Measurements from ENCODE around the gene ZFP3.
"Not testable (repeated sequence)": the region's sequence is repeated elsewhere in the genome, so short reads cannot be mapped to it uniquely, and the experiment has no call there.

The ZFP3 gene

DNA sequence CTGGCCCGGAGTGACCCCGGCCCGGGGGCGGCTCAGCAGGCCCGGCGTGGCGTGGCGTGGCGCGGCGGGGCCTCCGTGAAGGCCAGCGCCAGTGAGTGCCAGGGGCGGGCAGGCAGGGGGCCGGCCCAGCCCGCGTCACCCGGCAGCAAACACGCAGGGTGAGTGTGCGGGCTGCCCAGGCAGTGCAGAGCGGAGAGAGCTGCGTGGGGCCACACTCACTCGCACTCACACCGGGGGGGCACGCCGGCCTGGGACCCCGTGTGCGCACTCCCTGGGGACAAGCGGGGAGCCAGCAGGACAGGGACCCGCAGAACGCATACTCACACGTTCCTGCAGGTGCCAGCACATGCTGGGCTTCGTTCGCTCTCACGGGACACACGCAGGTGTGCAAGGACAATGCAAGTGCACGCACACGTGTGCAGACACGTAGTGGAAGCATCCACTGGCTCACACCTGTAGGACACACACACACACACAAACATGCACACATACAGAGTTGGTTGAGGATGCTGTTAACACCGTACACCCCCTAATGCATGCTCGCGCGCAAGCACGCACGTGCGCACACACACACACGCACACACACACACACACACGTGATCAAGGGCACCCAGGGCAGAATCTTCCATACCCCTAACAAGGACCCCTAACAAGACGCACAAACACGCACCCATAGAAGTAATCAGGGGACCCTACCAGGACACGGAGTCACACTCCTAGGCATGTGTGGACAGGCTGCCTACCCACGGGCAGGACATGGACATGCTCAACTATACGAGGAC lies 45.3 kb downstream of the ZFP3 start:
- no peak for FAIRE-seq
- no peak for DNase-seq (ENCODE audit: insufficient read length, low spot score)

DNA sequence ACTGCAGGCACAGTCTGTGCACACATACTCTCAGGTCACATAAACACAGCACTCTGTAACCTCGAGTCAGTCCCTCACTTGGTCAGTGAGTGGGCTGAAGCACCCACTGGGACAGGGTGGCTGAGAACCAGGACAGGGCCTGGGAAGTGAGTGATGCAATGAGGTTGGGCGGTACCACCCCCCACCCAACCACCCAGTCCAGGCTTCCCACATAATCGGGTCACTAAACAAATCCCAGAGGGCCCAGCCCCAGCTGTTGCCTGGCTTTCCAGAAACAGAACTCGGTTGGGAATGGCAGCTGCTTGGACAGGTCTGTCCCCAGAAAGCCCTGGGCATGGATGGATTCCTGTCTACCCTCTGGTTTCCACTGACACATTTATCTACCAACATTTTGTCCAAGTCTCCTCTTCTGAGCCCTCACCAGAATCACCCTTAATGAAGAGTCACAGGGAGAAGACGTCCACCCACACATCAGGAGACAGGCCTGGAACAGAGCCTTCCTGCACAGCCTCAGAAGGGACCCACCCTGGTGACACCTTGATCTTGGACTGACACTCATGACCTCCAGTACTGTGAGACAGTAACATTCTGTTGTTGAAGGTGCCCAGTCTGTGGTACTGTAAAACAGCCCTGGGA lies 46.0 kb downstream of the ZFP3 start:
- not testable (repeated sequence) for DNase-seq (ENCODE audit: insufficient read length, low spot score); FAIRE-seq

DNA sequence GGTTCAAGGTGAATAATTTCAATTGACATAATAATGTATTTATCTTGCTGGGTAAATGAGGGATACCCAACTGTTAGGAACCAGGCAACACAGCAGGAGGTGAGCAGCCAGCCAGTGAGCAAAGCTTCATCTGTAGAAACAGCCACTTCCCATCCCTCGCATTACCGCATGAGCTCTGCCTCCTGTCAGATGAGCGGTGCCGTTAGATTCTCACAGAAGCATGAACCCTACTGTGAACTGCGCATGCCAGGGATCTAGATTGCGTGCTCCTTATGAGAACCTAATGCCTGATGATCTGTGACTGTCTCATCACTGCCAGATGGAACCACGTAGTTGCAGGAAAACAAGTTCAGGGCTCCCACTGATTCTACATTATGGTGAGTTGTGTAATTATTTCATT lies 46.6 kb downstream of the ZFP3 start:
- DNase-seq (ENCODE audit: insufficient read length, low spot score); FAIRE-seq: not testable (repeated sequence)

DNA sequence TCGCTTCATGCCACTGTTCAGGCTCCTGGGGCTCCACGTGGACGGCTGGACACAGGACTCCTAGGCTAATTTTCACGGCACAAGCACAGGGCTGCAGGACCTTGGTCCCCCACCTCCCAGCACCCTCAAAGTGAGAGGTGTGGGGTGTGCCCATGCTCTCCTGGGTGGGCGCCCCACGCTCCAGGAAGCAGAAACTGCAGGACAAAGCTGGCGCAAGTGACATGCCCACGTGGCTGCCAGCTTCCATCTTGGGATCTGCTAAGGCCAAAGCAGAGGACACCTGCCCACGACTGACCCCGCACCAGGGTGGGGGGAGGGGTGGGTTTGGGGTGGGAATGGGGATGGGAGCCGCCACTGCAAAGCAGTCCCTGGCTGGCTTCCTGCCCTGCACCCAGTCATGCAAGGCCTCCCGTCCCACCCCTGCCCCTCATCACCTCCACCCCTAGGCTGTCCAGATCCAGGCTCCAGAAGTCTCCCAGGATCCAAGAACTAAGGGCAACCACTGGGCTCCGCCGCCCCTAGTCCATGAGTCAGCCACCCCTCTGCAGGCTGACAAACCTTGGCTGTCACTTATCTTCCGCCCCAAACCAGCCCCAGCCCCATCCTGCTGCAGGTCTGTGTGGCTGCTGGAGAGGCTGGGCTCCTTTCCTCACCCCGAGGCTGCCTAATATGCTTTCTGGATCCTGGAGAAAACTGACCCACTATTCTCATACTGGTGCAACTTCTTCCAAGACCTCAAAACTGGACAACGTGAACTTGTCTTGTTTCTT lies 48.6 kb downstream of the ZFP3 start:
- FAIRE-seq (no peak), DNase-seq (ENCODE audit: insufficient read length, low spot score) (no peak)

DNA sequence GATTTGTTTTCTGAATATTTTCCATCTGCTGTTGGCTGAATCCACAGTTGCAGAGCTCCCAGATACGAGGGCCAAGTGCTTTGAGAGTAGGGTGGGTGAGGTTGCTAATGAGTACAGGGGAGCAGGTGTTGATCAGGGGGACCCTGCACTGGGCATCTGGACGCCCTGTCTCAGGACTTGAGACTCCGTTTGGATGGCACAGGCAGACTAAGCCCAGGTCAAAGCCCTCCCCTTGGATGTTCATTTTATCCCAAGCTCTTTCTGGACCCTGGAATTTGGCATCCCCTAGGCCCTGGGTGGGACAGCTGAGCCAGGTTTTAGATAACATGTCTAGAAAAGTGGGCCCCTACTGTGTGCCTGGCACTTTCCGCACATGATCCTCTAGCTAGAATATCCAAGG lies 49.6 kb downstream of the ZFP3 start:
- FAIRE-seq (no peak), DNase-seq (ENCODE audit: insufficient read length, low spot score) (no peak)

DNA sequence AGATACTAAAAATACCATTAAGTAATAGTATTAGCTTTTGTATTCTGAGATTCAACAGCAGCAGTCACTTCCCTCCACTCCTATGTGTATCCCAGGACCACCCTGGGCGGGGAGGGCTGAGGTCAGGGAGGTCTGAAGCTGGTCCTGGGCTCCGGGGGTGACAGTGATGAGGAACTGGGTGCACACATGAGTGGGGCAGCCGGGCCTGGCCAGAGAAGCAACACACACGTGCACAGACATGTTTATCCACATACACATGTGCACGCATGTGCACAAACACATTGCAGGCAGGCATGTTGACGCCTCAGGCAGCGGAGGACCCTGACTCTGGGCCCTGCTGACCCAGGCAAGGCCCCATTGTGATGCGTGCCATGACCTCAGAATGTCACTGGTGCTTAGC lies 50.1 kb downstream of the ZFP3 start:
- FAIRE-seq; DNase-seq (ENCODE audit: insufficient read length, low spot score): not testable (repeated sequence)

DNA sequence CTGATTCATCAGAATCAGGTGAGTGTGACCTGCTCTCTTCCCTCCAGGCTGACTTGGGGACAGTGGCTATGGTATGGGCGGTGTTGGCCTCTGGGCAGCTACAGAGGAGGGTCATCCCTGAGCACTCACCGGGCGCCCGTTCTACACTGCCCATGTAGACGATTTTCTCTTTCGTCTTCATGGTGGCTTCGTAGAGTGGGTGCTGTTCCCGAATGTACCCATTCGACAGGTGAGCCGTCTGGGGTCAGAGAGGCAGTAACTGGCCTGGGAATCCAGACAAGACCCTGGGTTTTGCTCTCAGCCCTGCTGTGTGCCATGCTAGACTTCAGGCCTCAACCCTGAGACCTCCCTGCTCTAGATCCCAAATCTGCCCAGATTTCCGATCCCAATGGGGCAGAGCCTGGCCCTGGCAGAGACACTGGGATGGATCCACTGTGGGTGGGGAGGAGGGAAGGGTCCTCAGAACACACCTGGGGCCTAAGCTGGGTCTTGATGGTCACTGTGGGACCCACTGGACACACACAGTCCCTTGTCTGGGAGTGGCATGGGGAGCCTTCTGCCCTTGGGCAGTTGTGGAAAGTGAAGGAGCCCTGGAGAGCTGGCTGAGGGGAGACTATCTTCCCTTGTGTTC lies 50.8 kb downstream of the ZFP3 start:
- DNase-seq (ENCODE audit: insufficient read length, low spot score) (no peak), FAIRE-seq (no peak)

DNA sequence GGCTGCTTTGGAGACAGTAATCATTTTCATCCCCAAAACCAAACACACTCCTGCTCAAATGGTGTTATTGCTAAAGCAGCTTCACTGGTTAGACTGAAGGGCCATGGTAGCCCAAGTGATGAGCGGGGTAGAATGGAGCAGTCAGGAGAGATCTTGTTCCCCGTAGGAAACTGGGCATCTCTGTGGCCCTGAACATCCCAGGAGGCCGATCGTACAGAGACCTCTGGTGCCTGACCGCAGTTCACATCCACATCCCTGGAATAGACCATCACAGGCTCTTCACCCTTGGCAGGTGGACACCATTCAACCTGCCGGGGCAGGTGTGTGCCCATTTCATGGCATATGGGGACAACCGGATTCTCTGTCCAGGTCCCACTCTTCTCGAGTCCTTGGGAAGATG lies 51.5 kb downstream of the ZFP3 start:
- DNase-seq (ENCODE audit: insufficient read length, low spot score); FAIRE-seq: not testable (repeated sequence)

DNA sequence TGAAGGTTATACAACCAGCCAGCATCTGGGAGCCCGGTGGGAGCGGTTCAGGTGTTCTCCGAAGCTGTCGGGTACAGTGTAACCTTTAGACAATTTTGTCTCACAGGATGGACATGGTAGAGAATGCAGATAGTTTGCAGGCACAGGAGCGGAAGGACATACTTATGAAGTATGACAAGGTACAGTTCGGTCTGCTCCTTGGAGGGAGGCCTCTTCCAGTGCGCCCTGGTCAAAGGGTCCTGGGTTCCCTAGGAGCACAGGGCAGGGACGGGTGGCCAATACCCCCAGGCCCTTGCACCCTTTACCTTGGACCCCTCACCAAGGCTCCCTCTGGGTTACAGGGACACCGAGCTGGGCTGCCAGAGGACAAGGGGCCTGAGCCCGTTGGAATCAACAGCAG lies 52.0 kb downstream of the ZFP3 start:
- not testable (repeated sequence) for DNase-seq (ENCODE audit: insufficient read length, low spot score); FAIRE-seq

DNA sequence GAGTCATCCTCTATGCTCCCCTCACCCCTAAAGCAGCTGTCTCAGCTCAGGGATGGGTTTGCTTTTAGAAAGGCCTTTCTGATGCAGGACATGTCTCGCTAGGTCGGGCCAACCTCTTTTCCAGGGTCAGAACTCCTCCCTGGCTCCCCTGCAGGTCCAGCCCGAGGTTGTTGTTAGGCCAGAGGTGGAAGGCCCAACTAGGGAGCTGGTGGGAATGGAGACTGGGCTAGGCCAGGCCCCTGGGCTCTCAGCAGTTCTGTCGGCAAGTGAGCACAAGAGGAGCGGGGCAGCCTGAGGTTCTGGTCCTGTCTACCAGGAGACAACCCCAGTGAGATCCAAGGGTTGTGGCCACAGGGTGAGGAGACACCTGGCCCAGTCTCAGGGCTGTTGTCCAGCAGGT lies 52.4 kb downstream of the ZFP3 start:
- not testable (repeated sequence) for FAIRE-seq

DNA sequence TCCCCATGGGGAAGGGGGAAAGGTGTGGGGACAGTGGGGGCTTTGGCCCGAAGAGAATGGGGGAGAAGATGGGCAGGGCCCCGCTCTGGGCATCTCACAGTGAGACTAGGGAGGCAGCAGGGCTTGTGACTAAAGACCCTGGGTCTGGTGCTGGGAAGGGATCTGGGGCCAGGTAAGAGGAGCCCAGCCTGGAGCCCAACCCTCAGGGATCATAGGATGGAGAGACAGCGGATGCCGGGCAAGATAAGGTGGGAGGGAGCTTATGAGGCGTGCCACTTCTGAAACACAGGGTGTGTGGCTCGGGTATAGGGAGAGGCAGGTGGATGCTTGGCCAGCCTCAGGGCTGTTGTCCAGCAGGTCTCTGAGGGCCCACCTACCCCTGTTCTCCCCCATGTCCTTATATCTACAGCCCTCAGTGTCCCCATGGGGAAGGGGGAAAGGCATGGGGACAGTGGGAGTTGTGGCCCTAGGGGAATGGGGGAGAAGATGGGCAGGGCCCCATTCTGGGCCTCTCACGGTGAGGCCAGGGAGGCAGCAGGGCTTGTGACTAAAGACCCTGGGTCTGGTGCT lies 53.0 kb downstream of the ZFP3 start:
- DNase-seq (ENCODE audit: insufficient read length, low spot score) (no peak), FAIRE-seq (no peak)

More for the DNA sequence above, 52.4 kb downstream of the ZFP3 start:
- not testable (repeated sequence) for DNase-seq (ENCODE audit: insufficient read length, low spot score)

DNA sequence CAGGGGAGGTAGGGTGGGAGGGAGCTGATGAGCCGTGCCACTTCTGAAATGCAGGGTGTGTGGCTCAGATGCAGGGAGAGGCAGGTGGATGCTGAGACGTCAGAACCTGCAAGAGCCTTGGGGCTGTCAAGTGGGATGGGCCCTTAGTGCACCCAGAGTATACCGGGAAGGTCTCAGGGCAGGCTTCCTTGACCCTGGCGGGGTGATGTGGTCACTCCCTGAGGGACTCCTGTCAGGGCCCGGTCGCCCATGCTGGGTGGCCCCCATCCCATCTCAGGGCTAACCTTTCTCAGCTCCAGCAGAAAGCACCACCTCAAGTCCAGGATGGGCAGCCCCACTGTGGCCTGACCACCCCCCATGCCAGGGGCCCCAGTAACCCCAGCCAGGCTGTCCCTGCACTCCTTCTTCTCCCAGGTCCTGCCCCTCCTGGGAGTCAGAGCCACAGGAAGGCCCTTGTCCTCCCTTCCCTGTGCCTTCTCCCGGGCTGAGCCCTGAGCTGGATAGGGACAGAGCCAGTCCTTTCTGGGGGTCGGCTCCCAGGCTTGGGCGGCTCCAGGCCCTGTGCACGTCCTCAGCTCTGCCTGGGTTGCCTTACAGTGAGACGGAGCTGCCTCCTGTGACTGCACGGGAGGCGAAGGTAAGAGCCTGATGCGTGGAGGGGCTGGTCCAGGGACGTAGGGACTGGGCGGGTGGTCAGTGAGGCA lies 53.7 kb downstream of the ZFP3 start:
- not testable (repeated sequence) for DNase-seq (ENCODE audit: insufficient read length, low spot score); FAIRE-seq

DNA sequence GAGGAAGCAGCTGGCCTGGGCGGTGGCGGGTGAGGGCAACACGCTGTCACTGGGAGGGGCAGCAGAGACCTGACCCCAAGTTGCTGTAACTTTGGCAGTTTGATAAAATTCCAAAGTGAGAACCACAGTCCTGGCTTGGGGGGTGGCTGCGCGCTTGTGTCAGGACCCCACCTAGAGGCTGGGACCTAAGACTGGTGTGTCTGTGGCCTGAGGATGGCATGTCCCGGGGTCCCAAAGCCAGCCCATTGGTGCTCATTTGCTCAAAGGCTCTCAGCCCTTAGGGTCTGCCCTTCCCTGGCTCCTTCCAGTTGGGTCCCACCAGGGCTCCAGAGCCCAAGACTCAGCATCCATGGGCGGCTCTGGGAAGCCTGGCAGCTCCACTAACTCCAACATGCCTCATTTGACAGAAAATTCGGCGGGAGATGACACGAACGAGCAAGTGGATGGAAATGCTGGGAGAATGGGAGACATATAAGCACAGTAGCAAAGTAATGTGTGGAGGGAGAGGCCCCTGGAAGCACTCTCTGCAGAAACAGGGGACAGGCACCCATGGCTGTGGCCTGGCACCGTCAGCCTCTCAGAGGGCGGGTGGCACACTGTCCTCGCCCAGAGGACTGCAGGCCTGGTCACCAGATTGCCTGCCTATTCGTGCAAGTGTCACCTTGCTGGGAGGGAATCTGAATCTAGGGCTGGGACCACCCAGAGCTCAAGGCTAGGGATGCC lies 54.4 kb downstream of the ZFP3 start:
- FAIRE-seq: not testable (repeated sequence)

DNA sequence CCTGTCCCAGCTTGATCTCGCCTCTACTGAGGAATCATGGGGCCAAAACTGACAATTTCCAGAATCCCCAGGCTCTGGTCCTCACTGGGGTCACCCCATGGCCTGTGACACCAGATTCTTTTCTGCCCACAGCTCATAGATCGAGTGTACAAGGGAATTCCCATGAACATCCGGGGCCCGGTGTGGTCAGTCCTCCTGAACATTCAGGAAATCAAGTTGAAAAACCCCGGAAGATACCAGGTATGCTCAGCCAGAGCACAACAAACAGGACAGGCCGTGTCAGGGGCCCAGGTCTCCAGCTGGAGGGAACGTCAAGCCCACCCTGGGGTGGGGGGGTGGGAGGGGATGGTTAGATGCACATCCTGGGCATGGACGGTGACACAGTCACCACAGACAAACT lies 55.0 kb downstream of the ZFP3 start:
- DNase-seq (ENCODE audit: insufficient read length, low spot score): no peak
- FAIRE-seq: no peak

More for the DNA sequence above, 54.4 kb downstream of the ZFP3 start:
- not testable (repeated sequence) for DNase-seq (ENCODE audit: insufficient read length, low spot score)

DNA sequence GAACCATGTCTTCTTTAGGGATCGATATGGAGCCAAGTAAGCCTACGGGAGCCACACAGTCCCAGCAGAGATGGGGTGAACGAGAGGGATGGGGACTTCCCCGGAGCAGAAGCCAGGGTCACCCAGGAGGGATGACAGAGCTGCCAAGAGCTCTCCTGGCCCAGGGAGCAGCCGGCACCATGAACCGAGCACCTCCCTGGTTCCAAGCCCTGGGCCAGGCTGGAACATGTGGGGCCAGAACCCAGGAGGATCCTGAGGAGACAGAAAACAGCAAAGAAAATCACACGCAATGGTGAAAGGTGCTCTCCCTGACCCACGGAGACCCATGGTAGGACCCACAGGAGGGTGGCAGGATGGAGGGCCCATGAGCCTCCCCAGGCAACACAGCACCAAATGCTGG lies 55.7 kb downstream of the ZFP3 start:
- DNase-seq (ENCODE audit: insufficient read length, low spot score); FAIRE-seq: not testable (repeated sequence)

DNA sequence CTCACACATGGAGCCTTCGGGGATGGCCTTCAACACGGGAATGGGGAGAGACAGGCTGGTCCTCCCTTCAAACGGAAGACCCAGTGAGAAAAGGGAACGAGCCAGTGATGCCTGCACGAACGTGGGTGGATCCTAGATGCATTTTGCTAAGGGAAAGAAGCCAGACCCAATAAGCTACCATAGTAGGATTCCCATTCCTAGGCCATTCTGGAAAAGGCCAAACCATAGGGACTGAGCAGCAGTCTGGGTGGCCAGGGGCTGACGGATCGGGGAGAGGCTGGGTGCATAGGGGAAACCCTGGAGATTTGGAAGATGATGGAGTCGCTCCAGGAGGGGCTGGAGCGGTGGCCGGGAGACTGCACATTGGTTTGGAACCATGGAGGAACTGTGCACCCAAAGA lies 56.3 kb downstream of the ZFP3 start:
- DNase-seq (ENCODE audit: insufficient read length, low spot score); FAIRE-seq: not testable (repeated sequence)

DNA sequence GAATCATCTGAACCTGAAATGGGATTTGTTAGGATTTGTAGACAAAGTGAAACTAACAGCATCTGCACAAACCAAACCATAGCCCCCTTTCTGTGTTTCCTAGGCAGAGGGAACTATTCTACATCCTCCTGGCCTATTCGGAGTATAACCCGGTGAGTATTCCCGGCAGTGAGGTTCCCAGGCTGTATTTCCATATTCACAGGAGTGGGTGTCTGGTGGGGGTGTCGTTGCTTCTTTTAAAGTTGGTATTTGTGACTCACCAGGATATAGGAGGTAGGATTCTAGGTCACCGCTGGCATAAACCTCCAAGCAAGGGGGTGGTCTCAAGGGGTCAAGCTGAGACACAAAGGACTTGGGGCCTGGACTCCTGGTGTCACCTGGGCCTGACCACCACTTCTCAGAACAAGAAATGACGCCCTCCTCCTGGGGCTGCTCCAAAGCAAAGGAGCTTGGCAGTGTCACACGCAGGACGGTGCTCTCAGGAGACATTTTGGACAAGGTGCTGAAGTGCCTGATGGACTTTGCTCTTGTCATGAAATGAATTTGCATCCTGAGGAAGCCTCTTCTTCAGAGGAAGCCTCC lies 57.0 kb downstream of the ZFP3 start:
- DNase-seq (ENCODE audit: insufficient read length, low spot score); FAIRE-seq: not testable (repeated sequence)

DNA sequence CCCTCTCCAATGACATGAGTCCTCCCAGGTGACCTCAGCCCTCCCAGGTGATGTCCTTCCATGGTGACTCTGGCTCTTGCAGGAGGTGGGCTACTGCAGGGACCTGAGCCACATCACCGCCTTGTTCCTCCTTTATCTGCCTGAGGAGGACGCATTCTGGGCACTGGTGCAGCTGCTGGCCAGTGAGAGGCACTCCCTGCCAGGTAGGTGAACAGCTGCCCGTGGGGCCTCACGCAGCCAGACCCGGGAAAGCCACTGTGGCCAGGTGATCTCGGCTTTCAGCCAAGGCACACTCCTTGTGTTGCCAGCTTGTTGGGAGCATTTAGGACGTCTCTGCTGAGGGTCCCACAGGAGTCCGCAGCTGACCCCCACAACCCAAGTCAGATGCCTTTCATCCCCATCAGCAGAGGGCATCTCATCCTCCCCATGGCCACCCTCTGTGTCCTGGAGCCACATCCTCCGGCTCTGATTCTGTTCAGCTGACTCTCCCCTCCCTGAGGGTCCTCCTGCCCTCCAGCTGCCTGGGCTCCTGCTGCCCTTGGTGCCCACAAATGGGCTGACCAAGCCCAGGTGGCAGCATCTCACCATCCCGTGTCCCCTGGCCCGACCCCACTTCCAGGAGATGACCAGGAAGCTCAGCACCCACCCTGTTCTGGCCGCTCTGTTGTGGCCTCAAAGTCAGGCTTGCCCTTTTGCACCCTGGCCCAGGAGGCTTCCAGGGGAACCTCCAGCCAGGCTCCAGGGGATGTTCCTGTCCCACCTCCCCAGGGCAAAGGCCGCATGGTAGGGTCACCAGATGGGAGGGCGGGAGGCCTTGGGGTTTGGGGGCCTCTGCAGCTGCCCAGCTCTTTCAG lies 57.7 kb downstream of the ZFP3 start:
- no peak for FAIRE-seq

More for the DNA sequence above, 57.7 kb downstream of the ZFP3 start:
- no peak for DNase-seq (ENCODE audit: insufficient read length, low spot score)

All from HTR-8/SVneo (cell line).